ENCODE measurements around the gene CMIP.
"Not testable (repeated sequence)": the region's sequence is repeated elsewhere in the genome, so short reads cannot be mapped to it uniquely, and the experiment has no call there.

CMIP gene

DNA sequence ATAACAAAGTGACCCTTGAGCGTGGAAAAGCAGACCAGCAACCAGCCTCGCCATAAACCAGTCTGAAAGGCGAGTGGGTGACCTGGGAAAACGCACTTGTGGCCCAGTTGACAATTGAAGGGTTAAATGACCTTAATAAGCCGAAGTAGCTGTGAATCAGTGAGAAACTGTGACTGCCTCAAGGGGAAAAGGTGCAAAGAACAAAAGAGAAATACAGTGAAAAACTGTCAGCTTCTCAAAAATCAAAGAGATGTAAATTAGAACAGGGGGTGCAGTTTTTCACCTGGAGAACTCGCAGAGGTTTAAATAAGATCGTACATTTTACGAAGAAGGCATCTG is 124.1 kb downstream of the CMIP start:
- no peak for DNase-seq (ENCODE audit: low read depth)

DNA sequence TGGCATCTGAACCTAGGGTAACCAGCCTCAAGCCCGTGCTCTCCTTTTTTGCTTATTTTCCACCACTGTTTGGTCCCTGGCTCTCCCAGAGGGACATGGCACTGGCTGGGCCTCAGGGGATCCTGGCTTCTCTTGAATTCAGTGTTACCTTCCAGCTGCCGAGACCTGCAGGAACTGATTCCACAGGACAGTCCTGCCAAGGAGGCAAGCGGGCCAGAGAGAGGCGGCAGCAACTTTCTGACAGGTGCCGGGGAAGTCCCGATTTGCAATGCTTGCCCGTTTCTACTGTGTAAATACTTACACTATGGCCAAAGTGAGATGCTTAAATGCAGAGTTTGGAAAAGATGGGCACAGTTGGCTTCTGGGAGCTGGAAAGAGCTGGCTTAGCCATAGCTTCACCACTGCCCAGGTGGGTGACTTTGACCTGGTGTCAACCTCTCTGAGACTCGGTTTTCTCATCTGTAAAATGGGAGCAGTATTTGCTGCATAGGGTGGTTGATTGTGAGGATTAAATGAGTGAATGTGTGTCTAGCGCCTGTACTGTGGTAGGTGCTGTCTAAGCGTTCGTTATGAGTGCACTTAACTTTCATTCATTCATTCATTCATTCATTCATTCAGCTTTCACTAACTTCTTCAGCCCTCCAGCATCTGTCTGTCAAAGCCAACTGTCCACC is 124.9 kb downstream of the CMIP start:
- no peak for DNase-seq (ENCODE audit: low read depth)

DNA sequence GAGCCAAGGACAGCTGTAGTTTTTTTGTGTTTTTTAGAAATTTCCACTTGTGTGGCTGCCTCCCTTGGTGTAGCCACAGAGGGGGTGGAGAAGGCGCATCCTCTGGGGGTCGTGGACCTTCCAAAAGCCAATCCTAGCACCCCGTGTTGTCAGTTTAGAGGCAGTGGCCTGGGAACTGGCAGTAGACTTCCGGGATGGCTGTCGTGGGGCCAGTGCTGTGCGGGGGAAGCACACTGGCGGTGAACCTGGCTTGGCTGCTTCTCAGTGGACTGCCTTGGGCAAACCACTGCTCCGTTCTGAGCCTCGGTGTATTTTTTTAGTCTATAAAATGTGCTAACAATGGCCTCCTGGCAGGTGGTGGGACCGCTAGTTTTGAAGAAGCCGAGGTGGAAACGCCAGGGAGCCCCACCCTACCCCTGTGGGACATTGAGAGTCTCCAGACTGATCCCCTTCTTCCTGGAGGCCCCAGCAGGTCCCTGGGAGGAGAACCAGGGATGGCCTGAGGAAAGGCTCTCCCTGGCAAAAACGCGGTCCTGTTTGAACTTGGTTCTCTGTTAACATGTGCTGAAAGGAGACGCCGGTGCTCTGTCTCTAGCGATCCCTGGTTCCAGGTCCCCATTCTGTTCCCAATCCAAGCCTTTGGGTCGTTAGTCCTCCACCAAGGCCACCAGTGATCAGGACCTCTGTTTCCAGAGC is 125.7 kb downstream of the CMIP start:
- DNase-seq (ENCODE audit: low read depth): no peak

GRCh38 chr16:81571175-81571574 is 126.6 kb downstream of the CMIP start:
- no peak for DNase-seq (ENCODE audit: low read depth)

GRCh38 chr16:81571592-81572385 is 127.2 kb downstream of the CMIP start:
- no peak for DNase-seq (ENCODE audit: low read depth)

DNA sequence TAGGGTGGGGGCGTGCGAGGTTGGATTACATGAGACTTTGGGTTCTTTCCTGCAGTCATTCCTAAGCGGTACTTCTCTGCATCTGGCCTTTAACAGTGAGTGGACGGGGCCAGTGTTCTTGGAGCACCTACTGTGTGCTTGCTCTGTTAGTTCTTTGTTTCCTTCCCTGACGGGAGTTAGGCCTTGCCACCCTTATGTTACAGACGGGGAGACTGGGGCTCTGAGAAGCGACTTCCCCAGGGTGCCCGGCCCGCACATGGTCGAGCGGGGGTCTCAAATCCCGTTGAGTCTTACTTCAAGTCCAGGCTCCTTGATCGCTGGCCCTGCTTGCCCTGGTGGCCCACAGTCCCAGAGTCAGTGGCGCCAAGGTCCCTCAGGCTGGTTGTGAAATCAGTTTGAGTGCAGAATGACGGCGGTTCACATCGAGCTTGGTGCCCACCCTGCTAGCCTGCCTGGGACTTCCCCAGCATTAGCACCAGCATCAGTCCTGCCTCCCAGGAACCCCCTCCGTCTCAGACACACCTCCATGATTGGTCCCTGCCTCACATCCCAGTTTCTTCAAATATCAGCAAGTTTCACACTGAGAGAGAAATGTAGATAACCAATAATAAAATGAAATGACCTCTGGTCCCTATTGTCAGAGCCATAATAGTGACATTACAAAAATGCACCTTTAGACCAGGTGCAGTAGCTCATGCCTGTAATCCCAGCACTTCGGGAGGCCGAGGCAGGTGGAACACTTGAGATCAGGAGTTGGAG is 128.0 kb downstream of the CMIP start:
- DNase-seq (ENCODE audit: low read depth): no peak

- DNase-seq (ENCODE audit: low read depth): no peak
These were observed 129.0 kb downstream of the CMIP start for GRCh38 chr16:81573533-81574020.

DNA sequence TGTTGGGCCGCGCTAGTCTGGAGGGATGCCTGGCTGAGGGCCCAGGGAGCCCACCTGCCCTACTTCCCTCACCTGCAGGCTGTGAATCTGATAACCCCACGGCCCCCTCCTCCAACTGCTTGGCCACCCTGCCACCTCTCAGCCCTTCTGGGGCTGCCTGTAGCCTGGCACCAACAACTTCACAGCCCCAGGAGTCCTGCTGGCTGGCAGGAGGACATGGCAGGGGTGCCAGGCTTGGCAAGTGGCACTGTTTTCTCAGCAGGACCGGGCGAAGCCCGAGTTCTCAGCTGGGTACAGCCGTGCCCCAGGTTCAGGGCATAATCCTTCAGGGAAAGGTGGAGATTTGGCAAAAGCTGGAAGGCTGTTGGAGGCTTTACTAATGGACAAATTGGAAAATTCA is 129.6 kb downstream of the CMIP start:
- no peak for DNase-seq (ENCODE audit: low read depth)

DNA sequence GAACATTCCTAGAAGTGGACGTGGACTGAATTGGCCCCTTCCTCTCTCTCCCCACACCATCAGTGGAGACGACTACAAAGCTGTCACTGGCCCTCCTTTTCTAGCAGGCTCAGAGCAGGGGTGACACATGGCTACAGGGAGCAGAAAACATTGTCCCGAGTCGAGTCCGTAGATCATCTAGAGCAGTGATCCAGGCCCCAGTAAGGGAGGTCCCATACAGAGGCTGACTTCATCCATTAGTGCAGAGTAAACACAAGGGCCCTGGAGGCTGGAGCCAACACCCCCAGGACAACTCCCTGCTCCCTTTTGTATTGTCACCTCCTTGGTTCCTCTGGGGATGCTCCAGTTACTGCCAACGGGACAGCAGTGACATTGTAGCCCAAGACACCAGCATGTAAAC is 130.7 kb downstream of the CMIP start:
- DNase-seq (ENCODE audit: low read depth): no peak

- no peak for DNase-seq (ENCODE audit: low read depth)
These were observed 131.2 kb downstream of the CMIP start for GRCh38 chr16:81575834-81576233.

DNA sequence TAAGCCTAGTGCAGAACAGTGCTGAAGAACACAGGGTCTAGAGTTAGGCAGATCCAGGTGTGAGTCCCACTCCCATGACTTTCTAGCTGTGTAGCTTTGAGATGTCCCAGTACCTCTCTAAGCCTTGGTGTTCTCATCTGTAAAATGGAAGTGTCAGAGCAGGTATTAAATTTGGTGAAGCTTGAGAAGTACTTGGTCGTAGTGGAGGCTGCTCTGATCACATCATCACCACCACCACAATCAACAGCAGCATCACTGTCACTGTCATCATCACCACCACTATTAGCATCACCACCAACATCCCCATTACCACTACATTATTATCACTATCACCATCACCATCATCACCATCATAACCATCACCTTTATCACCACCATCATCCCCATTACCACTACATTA is 132.1 kb downstream of the CMIP start:
- DNase-seq (ENCODE audit: low read depth): no peak

GRCh38 chr16:81577272-81577671 is 132.7 kb downstream of the CMIP start:
- DNase-seq (ENCODE audit: low read depth): not testable (repeated sequence)

DNA sequence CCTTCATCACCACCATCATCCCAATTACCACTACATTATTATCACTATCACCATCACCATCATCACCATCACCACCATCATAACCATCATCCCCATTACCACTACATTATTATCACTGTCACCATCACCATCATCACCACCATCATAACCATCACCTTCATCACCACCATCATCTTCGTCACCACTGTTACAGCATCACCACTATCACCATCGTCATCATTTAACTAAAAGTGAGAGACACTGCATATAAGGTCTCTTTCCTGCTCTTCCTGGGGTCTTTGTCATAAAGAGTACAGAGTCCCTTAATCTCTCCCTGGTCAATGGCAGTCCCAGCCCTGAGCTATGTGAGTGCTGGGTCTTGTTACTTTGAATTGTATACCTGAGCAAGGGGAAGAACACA is 133.5 kb downstream of the CMIP start:
- no peak for DNase-seq (ENCODE audit: low read depth)

DNA sequence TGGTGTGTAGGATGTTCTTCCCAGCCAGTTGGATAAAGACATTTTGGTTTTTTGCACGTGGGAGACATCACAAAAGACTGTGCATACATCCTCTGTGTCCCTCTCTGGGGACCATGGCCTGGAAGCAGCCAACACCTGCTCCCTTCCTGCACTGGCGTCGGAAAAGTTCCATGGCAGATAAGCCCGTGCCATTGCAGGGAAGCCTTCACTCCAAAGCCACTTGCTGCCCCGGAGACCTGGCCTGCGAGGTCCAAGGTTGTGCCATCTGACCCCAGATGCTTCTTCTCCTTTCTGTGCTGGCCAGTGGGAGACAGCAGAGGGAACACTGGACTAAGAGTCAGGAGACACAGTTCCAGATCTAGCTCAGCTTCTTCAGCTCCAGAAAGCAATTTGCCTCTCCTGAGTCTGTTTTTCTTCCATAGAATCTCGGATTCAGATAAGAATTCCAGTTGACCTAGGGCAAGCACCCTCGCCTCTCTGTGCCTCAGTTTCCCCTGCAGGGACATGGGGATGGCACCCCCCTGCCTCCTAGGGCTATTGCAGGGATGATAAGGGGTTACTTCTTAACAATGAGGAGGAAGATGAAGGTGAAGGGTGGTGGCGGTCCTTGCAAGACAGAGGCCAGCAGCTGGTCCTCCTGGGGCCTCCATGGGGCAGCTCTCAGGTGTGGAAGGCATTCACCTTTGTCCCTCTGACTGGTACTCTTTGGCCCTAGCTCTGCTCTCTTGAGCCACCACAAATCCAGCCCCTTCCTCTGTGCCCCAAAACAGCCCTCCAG is 134.2 kb downstream of the CMIP start:
- DNase-seq (ENCODE audit: low read depth): no peak

DNA sequence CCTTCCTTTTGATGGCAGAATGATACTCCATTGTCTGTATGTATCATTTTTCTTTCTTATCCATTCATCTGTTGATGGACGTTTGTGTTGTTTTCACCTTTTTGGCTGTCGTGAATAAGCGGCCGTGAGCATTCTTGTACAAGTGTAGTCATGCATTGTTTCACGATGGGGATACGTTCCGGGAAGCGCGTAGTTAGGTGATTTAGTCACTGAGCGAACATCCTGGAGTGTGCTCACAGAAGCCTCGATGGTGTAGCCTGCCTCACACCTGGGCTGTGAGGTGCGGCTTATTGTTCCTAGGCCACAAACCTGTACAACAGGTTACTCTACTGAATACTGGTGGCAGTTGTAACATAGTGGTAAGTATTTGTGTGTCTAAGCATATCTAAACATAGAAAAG is 136.5 kb downstream of the CMIP start:
- DNase-seq (ENCODE audit: low read depth): no peak

- no peak for DNase-seq (ENCODE audit: low read depth)
These were observed 138.2 kb downstream of the CMIP start for GRCh38 chr16:81582655-81583441.

- DNase-seq (ENCODE audit: low read depth): no peak
These were observed 139.5 kb downstream of the CMIP start for GRCh38 chr16:81583893-81584631.

DNA sequence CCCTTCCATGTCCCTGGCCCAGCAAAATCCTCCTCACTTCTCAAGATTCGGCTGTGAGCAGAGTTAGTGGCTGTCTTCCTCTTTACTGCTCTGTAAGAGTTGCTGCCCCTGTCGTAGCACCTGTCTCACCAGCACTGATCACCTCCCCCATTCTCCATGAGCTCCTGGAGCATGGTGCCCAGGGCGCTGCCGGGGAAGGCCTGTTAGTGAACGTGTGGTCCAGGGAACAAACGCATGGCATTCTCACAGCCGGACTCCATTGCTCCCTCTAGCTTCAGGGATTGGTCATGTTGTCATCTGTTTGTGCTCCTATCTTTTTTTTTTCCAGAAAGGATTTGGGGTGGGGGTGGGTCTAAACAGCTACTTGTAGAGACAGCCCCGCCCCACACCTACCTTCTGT is 141.2 kb downstream of the CMIP start:
- DNase-seq (ENCODE audit: low read depth): no peak

DNA sequence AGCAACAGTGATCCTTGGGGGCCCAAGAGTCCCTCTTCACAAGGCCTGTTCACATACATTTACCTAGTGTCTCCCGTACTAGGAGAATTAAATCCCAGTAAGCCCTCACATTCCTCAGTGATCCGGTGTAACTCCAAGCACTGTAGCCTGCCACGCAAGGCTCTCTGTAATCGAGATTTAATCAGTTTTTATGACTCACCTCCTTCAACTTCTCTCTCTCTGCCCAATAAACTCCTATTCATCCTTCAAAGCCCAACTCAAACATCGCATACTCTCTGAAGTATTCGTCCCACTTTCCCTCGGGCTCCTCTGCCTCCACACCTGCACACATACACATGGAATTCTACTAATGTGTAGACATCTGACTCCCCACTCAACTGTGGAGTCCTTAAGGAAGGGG is 141.8 kb downstream of the CMIP start:
- DNase-seq (ENCODE audit: low read depth): no peak
